Fibroblast of lung (primary cell): Measurements from ENCODE around the gene SORBS1. TPM values are rescaled to one million over a fixed set of nuclear protein-coding genes. Genes with fewer than 3 reads are reported as not detected.

Experiments used
- DNase-seq, 2 donors: peaks; one replicate each; pipeline versions ENCODE4 v3.0.0 to v3.0.0-alpha.2; 2010; ENCODE audit warnings: low read depth in 2 of 2
- H2AFZ ChIP-seq: 2 replicates; pipeline ENCODE4 v1.5.1; 2012; ENCODE audit warnings: low read length, control low read depth, inconsistent platforms
- H3K27ac ChIP-seq: 2 replicates; pipeline ENCODE4 v1.5.1; 2011; ENCODE audit warnings: low read length, control low read depth; ENCODE audit not compliant: insufficient read depth
- H3K27me3 ChIP-seq: 2 replicates; pipeline ENCODE4 v1.5.1; 2011; ENCODE audit warnings: mild to moderate bottlenecking, low read length; ENCODE audit not compliant: control insufficient read depth, insufficient read depth
- H3K36me3 ChIP-seq: 2 replicates; pipeline ENCODE4 v1.5.1; 2011; ENCODE audit warnings: low read length; ENCODE audit not compliant: control insufficient read depth, insufficient read depth
- H3K4me1 ChIP-seq: 2 replicates; pipeline ENCODE4 v1.5.1; 2011; ENCODE audit warnings: low read length; ENCODE audit not compliant: control insufficient read depth, insufficient read depth; ENCODE audit errors: extremely low read depth
- H3K4me2 ChIP-seq: 2 replicates; pipeline ENCODE4 v1.5.1; 2011; ENCODE audit warnings: low read length, control low read depth; ENCODE audit not compliant: insufficient read depth; ENCODE audit errors: extremely low read depth
- H3K4me3 ChIP-seq, 4 experiments: fragments of 200-600 bp in 1 of 4; sonication (generic) in 1 of 4; replicated peaks in 1 of 4; 2 replicates each; pipeline ENCODE4 v1.5.1; 2011 to 2016; ENCODE audit warnings: low read length in 4 of 4, low read depth in 3 of 4, mild to moderate bottlenecking in 3 of 4, control low read depth in 2 of 4, inconsistent platforms in 1 of 4, mixed read lengths in 1 of 4; ENCODE audit not compliant: insufficient read depth in 1 of 4; ENCODE audit errors: control extremely low read depth in 1 of 4
- H3K79me2 ChIP-seq: 2 replicates; pipeline ENCODE4 v1.5.1; 2012; ENCODE audit warnings: mild to moderate bottlenecking, low read length, inconsistent platforms; ENCODE audit not compliant: control insufficient read depth, insufficient read depth
- H3K9ac ChIP-seq: 2 replicates; pipeline ENCODE4 v1.5.1; 2011; ENCODE audit warnings: mild to moderate bottlenecking, low read length, control low read depth; ENCODE audit not compliant: insufficient read depth
- H3K9me3 ChIP-seq: 2 replicates; pipeline ENCODE4 v1.5.1; 2012; ENCODE audit warnings: low read depth, low read length; ENCODE audit not compliant: control insufficient read depth, insufficient read depth
- H4K20me1 ChIP-seq: 2 replicates; pipeline ENCODE4 v1.5.1; 2011; ENCODE audit warnings: low read length; ENCODE audit not compliant: control insufficient read depth, insufficient read depth; ENCODE audit errors: extremely low read depth
- EZH2 ChIP-seq: IDR thresholded peaks from 2 replicates; pipeline ENCODE4 v1.5.1; 2012; ENCODE audit warnings: low read length, control low read depth, mild to moderate bottlenecking; ENCODE audit errors: missing control alignments
- polyA plus RNA-seq, 2 donors: library from polyadenylated mRNA; depleted of rRNA in 1 of 2; stranded (reverse) in 1 of 2; unstranded in 1 of 2; fragments of >200 nt; gene quantifications; 2 replicates each; pipeline ENCODE4 v1.2.1, GENCODE V29; 2011 to 2012; ENCODE audit warnings: missing spikeins in 1 of 2
- total RNA-seq: library from RNA; depleted of rRNA; stranded (reverse); fragments of >200 nt; gene quantifications from 2 replicates; pipeline ENCODE4 v1.2.1, GENCODE V29; 2014
- TF ChIP-seq, protein P1 (sequence below), 2 donors: IDR thresholded peaks in 1 of 2; conservative IDR thresholded peaks in 1 of 2; 1 replicate in 1 of 2; 2 replicates in 1 of 2; pipeline ENCODE4 v1.5.1; 2011 to 2012; ENCODE audit warnings: low read length in 2 of 2, control low read depth in 1 of 2, inconsistent platforms in 1 of 2, low read depth in 1 of 2, mild to moderate bottlenecking in 1 of 2

SORBS1 gene
- total and polyA plus RNA-seq, 2 donors (not counting 1 experiment from before 2014, with no cell fraction given), result 0.33 to 0.50 TPM

DNA sequence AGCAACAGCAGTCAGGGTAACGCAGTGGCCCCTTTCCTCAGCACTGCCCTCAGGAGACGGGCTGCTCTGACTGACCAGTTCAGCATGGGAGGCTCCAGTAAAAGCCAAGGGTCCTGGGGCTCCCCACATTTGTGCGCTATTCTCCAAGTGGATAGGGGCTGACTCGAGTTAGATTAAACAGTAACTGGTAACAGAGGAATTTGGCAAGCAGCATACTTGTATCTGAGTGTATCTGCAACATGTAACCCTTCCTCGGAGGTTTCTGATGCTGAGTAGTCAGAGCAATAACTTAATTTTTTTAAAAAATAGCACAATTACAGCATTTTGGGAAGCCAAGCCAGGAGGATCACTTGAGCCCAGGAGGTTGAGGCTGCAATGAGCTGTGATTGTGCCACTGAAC, 22.8 kb downstream of the SORBS1 start:
- Histone ChIP-seq H3K27me3 (no peaks in the 10 kb centered on the region), H3K4me2 (no peak overlapping the region), H3K79me2 (no peaks in the 10 kb centered on the region), H4K20me1 (no peaks in the 10 kb centered on the region), H3K4me1 (no peaks in the 10 kb centered on the region), H2AFZ (no peak overlapping the region), H3K9me3 (no peaks in the 10 kb centered on the region), H3K4me3 (no peak overlapping the region), H3K36me3 (no peaks in the 10 kb centered on the region), H3K27ac (no peak overlapping the region), H3K9ac (no peak overlapping the region)
- peak in 1 of 2 donors; percentile 39 for DNase-seq
- TF ChIP-seq EZH2, result no peak
- TF ChIP-seq, protein P1, sequence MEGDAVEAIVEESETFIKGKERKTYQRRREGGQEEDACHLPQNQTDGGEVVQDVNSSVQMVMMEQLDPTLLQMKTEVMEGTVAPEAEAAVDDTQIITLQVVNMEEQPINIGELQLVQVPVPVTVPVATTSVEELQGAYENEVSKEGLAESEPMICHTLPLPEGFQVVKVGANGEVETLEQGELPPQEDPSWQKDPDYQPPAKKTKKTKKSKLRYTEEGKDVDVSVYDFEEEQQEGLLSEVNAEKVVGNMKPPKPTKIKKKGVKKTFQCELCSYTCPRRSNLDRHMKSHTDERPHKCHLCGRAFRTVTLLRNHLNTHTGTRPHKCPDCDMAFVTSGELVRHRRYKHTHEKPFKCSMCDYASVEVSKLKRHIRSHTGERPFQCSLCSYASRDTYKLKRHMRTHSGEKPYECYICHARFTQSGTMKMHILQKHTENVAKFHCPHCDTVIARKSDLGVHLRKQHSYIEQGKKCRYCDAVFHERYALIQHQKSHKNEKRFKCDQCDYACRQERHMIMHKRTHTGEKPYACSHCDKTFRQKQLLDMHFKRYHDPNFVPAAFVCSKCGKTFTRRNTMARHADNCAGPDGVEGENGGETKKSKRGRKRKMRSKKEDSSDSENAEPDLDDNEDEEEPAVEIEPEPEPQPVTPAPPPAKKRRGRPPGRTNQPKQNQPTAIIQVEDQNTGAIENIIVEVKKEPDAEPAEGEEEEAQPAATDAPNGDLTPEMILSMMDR (conservative IDR thresholded peaks at IDR 0.05 in 1 of 2, IDR thresholded peaks at IDR 0.05 in 1 of 2; ENCODE audit: low read depth in 1 of 2, low read length in 2 of 2), result no peak

DNA sequence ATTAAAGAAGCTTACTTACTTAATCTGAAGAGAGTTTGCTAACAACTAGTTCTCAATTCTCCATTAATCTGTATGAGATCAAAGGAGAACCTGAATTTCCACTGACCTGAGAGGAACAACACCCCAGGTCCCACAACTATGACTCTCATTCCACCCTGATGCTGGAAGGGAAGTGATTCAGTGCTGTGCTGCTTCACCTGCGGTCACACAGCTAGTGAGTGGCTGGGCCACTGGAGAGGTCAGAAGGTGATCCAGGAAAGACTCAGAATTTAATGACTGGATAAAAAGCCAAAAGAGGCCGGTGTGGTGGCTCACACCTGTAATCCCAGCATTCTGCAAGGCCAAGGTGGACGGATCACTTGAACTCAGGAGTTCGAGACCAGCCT, 23.6 kb downstream of the SORBS1 start:
- H3K79me2 ChIP-seq, result no peaks in the 10 kb centered on the region
- H2AFZ ChIP-seq, result no peak overlapping the region
- H3K27me3 ChIP-seq, result no peaks in the 10 kb centered on the region
- TF ChIP-seq, protein P1 (conservative IDR thresholded peaks at IDR 0.05 in 1 of 2, IDR thresholded peaks at IDR 0.05 in 1 of 2; ENCODE audit: low read depth in 1 of 2, low read length in 2 of 2), result no peak
- no peak for TF ChIP-seq EZH2
- no peak overlapping the region for H3K27ac ChIP-seq
- no peaks in the 10 kb centered on the region for H3K4me1 ChIP-seq
- no peak overlapping the region for H3K4me2 ChIP-seq
- DNase-seq, result peak in 1 of 2 donors; percentile 54
- H3K36me3 ChIP-seq, result no peaks in the 10 kb centered on the region
- H3K4me3 ChIP-seq, result no peak overlapping the region
- H4K20me1 ChIP-seq, result no peaks in the 10 kb centered on the region
- no peaks in the 10 kb centered on the region for H3K9me3 ChIP-seq
- no peak overlapping the region for H3K9ac ChIP-seq

DNA sequence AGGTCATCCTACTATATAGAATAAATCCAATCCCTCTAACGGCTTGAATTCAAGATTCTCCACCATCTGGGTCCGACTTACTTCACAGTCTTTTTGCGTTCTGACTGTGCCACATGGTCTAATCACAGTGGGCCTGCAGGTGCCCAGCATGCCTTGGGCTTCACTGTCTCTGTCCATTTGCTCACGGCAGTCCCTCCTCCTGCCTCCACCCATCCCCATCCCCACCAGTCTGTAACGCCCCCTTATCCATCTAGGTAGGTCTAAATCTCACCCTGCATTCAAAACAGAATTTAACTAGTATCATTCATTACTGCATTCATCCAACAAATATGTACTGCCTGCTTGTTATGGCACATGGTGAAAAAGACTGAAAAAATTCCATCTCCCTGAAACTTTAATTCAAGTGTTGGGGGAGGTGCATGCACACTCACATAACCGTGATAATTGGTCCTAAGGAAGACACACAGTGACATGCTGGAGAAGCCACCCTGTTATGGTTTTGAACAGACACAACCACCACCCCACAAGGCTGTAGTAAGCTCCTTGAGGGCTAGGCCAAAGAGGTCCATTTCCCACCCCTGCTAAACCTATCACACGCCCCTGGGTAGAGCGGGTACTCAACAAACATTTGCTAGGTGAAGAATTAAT, 24.2 kb downstream of the SORBS1 start:
- Histone ChIP-seq H4K20me1 (no peaks in the 10 kb centered on the region), H3K36me3 (no peaks in the 10 kb centered on the region), H2AFZ (no peak overlapping the region), H3K27ac (no peak overlapping the region), H3K27me3 (no peaks in the 10 kb centered on the region), H3K4me2 (no peak overlapping the region), H3K9ac (no peak overlapping the region), H3K4me3 (no peak overlapping the region), H3K4me1 (no peaks in the 10 kb centered on the region), H3K9me3 (no peaks in the 10 kb centered on the region), H3K79me2 (no peaks in the 10 kb centered on the region)
- TF ChIP-seq EZH2, result no peak
- TF ChIP-seq, protein P1 (conservative IDR thresholded peaks at IDR 0.05 in 1 of 2, IDR thresholded peaks at IDR 0.05 in 1 of 2; ENCODE audit: low read depth in 1 of 2, low read length in 2 of 2), result no peak
- DNase-seq, result peak in 1 of 2 donors; percentile 59
